CD4-positive, alpha-beta T cell (primary cell): ENCODE measurements around the gene NR1I2. TPM values are rescaled to one million over a fixed set of nuclear protein-coding genes. Genes with fewer than 3 reads are reported as not detected.

Source experiments
- ATAC-seq: fragments of 200-7000 bp; cut with Tn5 transposase; one replicate; pipeline ENCODE4 v1.10.0; 2022; ENCODE audit warnings: mild to moderate bottlenecking; ENCODE audit not compliant: poor library complexity
- CTCF ChIA-PET: fragments of 350-600 bp; sonication (Branson Sonifier 250); formaldehyde crosslinking; loops from one replicate; lab custom pipeline; 2021; ENCODE audit warnings: antibody characterized with exemption, inconsistent platforms; lab: Charles Lee
- POLR2A ChIA-PET: fragments of 350-600 bp; sonication (Branson Sonifier 250); formaldehyde crosslinking; loops from one replicate; lab custom pipeline; 2021; ENCODE audit warnings: antibody characterized with exemption, inconsistent platforms; lab: Charles Lee
- DNase-seq, 14 experiments: peaks; one replicate each; pipeline ENCODE4 v3.0.0-alpha.2; 2013 to 2020; ENCODE audit warnings: mixed read lengths in 2 of 14
- H3K27ac ChIP-seq, 2 donors: one replicate each; pipeline versions ENCODE4 v1.5.1 to v1.7.0; 2013; ENCODE audit warnings: low read length in 2 of 2, low read depth in 1 of 2, mild to moderate bottlenecking in 1 of 2
- H3K27me3 ChIP-seq, 2 experiments: 1 replicate in 1 of 2; 2 replicates in 1 of 2; pipeline versions ENCODE4 v1.6.1 to v1.7.0; 2013; ENCODE audit warnings: low read length in 2 of 2, control low read depth in 1 of 2, mild to moderate bottlenecking in 1 of 2, moderate library complexity in 1 of 2; ENCODE audit not compliant: insufficient read depth in 2 of 2, control insufficient read depth in 1 of 2
- H3K36me3 ChIP-seq: one replicate; pipeline ENCODE4 v1.6.1; 2013; ENCODE audit warnings: low read length, control low read depth; ENCODE audit not compliant: insufficient read depth
- H3K4me1 ChIP-seq: one replicate; pipeline ENCODE4 v1.6.1; 2013; ENCODE audit warnings: low read length, control low read depth; ENCODE audit not compliant: insufficient read depth
- H3K4me3 ChIP-seq: one replicate; pipeline ENCODE4 v1.5.1; 2013; ENCODE audit warnings: mild to moderate bottlenecking, low read length, moderate library complexity
- H3K9me3 ChIP-seq, 2 experiments: 1 replicate in 1 of 2; 2 replicates in 1 of 2; pipeline versions ENCODE4 v1.6.1 to v1.7.0; 2013; ENCODE audit warnings: low read length in 2 of 2, mild to moderate bottlenecking in 2 of 2, control low read depth in 1 of 2, moderate library complexity in 1 of 2; ENCODE audit not compliant: control insufficient read depth in 1 of 2, insufficient read depth in 1 of 2
- H3K27ac Mint-ChIP-seq: one replicate; pipeline ENCODE4 v1.8.0; 2020; ENCODE audit warnings: mixed read lengths
- H3K27me3 Mint-ChIP-seq: one replicate; pipeline ENCODE4 v1.8.0; 2021; ENCODE audit warnings: mixed read lengths
- H3K36me3 Mint-ChIP-seq: one replicate; pipeline ENCODE4 v1.8.0; 2021; ENCODE audit warnings: low read depth, mixed read lengths
- H3K4me1 Mint-ChIP-seq: one replicate; pipeline ENCODE4 v1.8.0; 2021; ENCODE audit warnings: low read depth, mixed read lengths
- H3K4me3 Mint-ChIP-seq: one replicate; pipeline ENCODE4 v1.8.0; 2020; ENCODE audit warnings: mild to moderate bottlenecking, mixed read lengths
- H3K9me3 Mint-ChIP-seq: one replicate; pipeline ENCODE4 v1.8.0; 2020; ENCODE audit warnings: mixed read lengths
- intact Hi-C, 2 experiments: fragments of 100-400 bp; cut with DNase I in 1 of 2; cut with micrococcal nuclease in 1 of 2; formaldehyde crosslinking; loops; one replicate each; pipeline versions ENCODE4 v1.15.1 to v1.9.0; 2023 to 2025; cut with DNase I, micrococcal nuclease
- polyA plus RNA-seq, 2 donors: library from polyadenylated mRNA; unstranded; fragments of 120-200 nt; gene quantifications; one replicate each; pipeline ENCODE4 v1.2.1, GENCODE V29; 2013
- total RNA-seq, 174 experiments: library from RNA in 2 of 174; stranded (reverse) in 2 of 174; gene quantifications; one replicate each; pipeline ENCODE4 v1.2.3 and lab custom pipeline; 2021 to 2026
- TF ChIP-seq, protein P1 (sequence below): fragments of 200-600 bp; IDR thresholded peaks from one replicate; pipeline ENCODE4 v1.8.0; 2022; ENCODE audit warnings: antibody characterized with exemption, mild to moderate bottlenecking

Gene NR1I2
- total RNA-seq (under 1 TPM in 1 of 2 experiments, not detected in 1; 0.25 TPM), total RNA-seq (lab: John Stamatoyannopoulos, UW) (0 to 2.0 (median 0.39) reads per million in 172 experiments)
- polyA plus RNA-seq (2013, experiment 1 of 2): 0.15 TPM
- polyA plus RNA-seq (2013, experiment 2 of 2): 0.50 TPM

DNA sequence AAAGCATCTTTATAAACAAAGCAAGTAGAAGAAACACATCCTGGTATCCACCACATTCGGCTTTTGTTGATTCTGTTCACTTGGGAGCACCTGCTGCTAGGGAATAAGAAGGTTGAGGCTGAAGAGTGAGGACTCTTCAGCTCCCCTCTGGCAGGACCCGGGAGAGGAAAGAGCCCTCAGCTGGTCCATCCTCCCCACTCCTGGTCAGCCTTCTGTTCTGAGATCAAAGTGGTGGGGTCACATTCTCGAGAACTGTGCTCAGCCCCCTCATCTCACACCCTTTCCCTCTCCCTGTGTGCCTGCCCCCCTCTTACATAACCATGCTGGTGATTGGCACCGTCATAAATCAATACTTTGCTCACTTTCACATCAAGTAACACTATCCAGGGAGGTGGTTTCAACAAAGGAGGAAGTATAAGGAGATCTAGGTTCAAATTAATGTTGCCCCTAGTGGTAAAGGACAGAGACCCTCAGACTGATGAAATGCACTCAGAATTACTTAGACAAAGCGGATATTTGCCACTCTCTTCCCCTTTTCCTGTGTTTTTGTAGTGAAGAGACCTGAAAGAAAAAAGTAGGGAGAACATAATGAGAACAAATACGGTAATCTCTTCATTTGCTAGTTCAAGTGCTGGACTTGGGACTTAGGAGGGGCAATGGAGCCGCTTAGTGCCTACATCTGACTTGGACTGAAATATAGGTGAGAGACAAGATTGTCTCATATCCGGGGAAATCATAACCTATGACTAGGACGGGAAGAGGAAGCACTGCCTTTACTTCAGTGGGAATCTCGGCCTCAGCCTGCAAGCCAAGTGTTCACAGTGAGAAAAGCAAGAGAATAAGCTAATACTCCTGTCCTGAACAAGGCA, at the start of gene NR1I2:
Gene NR1I2, plus strand, starts transcription at position 772 of the 869 bp plus-strand sequence.
- no peaks in the 10 kb centered on the region for H3K36me3 Mint-ChIP-seq
- H3K27me3 ChIP-seq: no peaks in the 10 kb centered on the region
- H3K9me3 ChIP-seq: no peaks in the 10 kb centered on the region
- H3K4me1 ChIP-seq: peaks cover 8% of the 10 kb centered on the region
- H3K27ac ChIP-seq: no peak within 1 kb of the TSS
- peaks cover 4% of the 10 kb centered on the region for H3K4me1 Mint-ChIP-seq
- H3K9me3 Mint-ChIP-seq: peaks cover under 1% of the 10 kb centered on the region
- H3K27ac Mint-ChIP-seq: no peak within 1 kb of the TSS
- no peaks in the 10 kb centered on the region for H3K36me3 ChIP-seq
- POLR2A ChIA-PET: no interaction called here
- H3K4me3 ChIP-seq: no peak within 1 kb of the TSS
- TF ChIP-seq, protein P1, sequence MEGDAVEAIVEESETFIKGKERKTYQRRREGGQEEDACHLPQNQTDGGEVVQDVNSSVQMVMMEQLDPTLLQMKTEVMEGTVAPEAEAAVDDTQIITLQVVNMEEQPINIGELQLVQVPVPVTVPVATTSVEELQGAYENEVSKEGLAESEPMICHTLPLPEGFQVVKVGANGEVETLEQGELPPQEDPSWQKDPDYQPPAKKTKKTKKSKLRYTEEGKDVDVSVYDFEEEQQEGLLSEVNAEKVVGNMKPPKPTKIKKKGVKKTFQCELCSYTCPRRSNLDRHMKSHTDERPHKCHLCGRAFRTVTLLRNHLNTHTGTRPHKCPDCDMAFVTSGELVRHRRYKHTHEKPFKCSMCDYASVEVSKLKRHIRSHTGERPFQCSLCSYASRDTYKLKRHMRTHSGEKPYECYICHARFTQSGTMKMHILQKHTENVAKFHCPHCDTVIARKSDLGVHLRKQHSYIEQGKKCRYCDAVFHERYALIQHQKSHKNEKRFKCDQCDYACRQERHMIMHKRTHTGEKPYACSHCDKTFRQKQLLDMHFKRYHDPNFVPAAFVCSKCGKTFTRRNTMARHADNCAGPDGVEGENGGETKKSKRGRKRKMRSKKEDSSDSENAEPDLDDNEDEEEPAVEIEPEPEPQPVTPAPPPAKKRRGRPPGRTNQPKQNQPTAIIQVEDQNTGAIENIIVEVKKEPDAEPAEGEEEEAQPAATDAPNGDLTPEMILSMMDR: no peak
- DNase-seq (no peak), ATAC-seq (no peak)
- intact Hi-C loops: no loop called here
- no peak within 1 kb of the TSS for H3K4me3 Mint-ChIP-seq
- no peaks in the 10 kb centered on the region for H3K27me3 Mint-ChIP-seq
- CTCF ChIA-PET: no interaction called here

DNA sequence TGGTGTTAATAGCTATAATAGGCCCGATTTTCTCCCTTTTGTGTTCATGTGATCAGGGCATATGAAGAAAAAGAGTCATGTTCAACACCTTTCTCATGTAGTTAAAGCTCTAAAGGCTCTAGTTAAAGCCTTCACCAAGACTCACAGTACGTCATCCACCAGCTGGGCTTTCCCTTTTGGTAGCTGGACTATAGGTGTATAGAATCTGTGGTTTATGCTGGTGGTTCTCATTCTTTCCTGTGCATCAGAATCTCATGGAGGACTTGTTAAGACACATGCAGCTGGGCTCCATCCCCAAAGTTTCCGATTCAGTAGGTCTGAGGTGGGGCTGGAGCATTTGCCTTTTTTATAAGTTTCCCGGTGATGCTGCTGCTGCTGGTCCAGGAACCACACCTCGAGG, 48.1 kb upstream of the NR1I2 start:
- CTCF ChIA-PET: no interaction called here
- H3K27ac Mint-ChIP-seq: no peak overlapping the region
- no peak for DNase-seq
- H3K36me3 Mint-ChIP-seq: no peaks in the 10 kb centered on the region
- intact Hi-C loops: no loop called here
- Histone ChIP-seq H3K27me3 (no peaks in the 10 kb centered on the region), H3K4me3 (no peak overlapping the region), H3K27ac (no peak overlapping the region), H3K4me1 (no peaks in the 10 kb centered on the region), H3K9me3 (no peaks in the 10 kb centered on the region), H3K36me3 (no peaks in the 10 kb centered on the region)
- H3K4me3 Mint-ChIP-seq: no peak overlapping the region
- POLR2A ChIA-PET: no interaction called here
- no peaks in the 10 kb centered on the region for H3K9me3 Mint-ChIP-seq
- peaks cover 9% of the 10 kb centered on the region for H3K27me3 Mint-ChIP-seq
- no peaks in the 10 kb centered on the region for H3K4me1 Mint-ChIP-seq
- TF ChIP-seq, protein P1: no peak
- ATAC-seq: no peak

DNA sequence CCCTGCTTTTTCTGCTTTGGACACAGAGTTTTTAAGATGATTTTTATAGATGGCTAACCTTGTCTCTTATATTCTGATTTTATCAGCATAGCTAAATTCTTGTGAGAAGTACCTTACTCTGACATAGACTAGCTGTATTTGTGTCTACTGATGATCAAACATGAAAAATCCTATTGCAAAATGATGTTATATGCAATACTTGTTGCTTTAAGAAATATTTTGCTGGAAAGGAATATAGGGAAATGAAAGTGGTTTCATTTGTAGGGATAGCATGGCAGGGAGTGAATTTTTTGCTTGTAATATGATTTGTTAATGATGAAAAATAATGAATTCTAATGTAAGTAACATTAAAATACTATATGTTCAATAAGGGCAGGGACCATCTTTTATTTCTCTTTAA, 43.2 kb upstream of the NR1I2 start:
- H3K4me1 ChIP-seq: no peaks in the 10 kb centered on the region
- H3K4me3 ChIP-seq: no peak overlapping the region
- peaks cover 6 to 7% of the 10 kb centered on the region in 2 experiments for H3K27me3 ChIP-seq
- CTCF ChIA-PET: no interaction called here
- DNase-seq: no peak
- Mint-ChIP-seq H3K4me1 (no peaks in the 10 kb centered on the region), H3K36me3 (no peaks in the 10 kb centered on the region), H3K9me3 (no peaks in the 10 kb centered on the region), H3K27ac (no peak overlapping the region), H3K27me3 (peaks cover 41% of the 10 kb centered on the region), H3K4me3 (no peak overlapping the region)
- TF ChIP-seq, protein P1: no peak
- no peak for ATAC-seq
- H3K27ac ChIP-seq: no peak overlapping the region
- H3K36me3 ChIP-seq: no peaks in the 10 kb centered on the region
- POLR2A ChIA-PET: no interaction called here
- intact Hi-C loops: no loop called here
- no peaks in the 10 kb centered on the region for H3K9me3 ChIP-seq
